Cardiac fibroblast (primary cell): Measurements from ENCODE around the gene KSR1.

Experiments
- DNase-seq, 2 donors: peaks; one replicate each; pipeline versions ENCODE4 v3.0.0 to v3.0.0-alpha.2; 2010; ENCODE audit warnings: low read depth in 2 of 2
- H3K4me3 ChIP-seq, 2 donors: replicated peaks in 1 of 2; 1 replicate in 1 of 2; 2 replicates in 1 of 2; pipeline ENCODE4 v1.5.1; 2011; ENCODE audit warnings: low read depth in 2 of 2, low read length in 2 of 2, mild to moderate bottlenecking in 2 of 2, moderate library complexity in 1 of 2
- TF ChIP-seq, protein P1 (sequence below): IDR thresholded peaks from one replicate; pipeline ENCODE4 v1.5.1; 2011; ENCODE audit warnings: low read depth, mild to moderate bottlenecking, low read length, inconsistent platforms

KSR1 gene

DNA sequence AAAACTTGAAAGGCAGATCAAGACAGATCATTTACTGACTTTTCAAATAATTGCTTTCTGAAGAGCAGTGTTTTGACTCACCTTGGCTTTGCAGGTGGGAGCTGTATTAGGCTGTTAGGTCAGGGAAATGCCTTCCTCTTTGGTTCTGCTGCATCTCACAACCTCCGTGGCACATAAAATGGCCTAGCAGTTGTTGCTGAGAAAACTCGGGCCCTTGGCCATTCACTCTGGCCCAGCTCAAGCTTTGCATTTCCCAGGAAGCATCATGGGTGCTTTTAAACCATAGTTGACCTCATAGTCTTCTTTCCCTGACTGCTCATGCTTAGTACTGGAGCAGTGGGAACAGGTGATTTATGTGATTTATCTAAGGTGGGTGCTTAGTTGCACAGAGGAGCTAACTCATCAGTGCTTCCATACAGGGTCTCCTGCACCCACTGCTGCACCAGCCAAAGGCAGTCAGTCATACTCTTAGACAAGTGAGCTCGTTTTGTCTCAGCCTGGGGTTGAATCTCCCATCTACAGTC is 83.6 kb downstream of the KSR1 start:
- H3K4me3 ChIP-seq: no peak overlapping the region
- DNase-seq: no peak
- TF ChIP-seq, protein P1, sequence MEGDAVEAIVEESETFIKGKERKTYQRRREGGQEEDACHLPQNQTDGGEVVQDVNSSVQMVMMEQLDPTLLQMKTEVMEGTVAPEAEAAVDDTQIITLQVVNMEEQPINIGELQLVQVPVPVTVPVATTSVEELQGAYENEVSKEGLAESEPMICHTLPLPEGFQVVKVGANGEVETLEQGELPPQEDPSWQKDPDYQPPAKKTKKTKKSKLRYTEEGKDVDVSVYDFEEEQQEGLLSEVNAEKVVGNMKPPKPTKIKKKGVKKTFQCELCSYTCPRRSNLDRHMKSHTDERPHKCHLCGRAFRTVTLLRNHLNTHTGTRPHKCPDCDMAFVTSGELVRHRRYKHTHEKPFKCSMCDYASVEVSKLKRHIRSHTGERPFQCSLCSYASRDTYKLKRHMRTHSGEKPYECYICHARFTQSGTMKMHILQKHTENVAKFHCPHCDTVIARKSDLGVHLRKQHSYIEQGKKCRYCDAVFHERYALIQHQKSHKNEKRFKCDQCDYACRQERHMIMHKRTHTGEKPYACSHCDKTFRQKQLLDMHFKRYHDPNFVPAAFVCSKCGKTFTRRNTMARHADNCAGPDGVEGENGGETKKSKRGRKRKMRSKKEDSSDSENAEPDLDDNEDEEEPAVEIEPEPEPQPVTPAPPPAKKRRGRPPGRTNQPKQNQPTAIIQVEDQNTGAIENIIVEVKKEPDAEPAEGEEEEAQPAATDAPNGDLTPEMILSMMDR: no peak

DNA sequence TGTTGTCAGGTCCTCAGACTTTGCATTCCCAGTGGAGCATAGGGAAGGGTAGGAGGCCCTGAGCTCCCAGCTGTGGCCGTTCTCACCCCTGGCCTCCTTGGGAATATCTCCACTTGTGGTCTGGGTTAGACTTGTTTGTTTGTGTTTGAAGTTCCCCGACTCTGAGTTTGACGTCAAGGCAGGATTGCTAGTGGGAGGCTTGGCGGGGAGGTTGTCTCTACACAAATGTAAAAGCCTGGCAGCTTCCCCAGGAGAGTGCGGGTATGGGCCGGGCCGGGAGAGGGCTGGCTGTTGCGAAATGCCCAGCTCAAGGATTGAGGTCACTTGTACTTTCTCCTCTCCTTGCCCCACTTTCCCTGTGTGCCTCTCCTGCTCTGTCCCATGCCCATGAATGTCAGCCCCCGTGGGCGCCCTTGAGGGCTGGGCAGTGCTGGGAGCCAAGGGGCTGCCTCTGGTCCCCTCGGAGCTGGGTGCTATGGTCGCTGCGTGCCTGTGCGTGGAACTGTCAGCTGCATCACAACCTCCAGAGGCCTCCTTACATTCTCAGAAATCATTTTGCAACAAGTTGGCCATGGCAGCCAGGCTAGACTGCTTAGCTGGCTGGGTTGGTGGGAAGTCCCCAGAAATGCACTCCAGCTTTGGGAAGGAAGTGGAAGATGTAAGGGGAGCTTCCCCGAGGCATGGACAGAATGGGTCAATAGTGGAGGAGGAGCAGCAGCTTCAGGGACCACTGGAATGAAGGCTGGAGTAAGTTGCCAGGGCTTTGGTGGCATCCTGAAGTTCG is 84.3 kb downstream of the KSR1 start:
- TF ChIP-seq, protein P1: no peak
- H3K4me3 ChIP-seq: peak overlapping the region in 1 of 2 donors; percentile 26
- peak; percentile 99 for DNase-seq

DNA sequence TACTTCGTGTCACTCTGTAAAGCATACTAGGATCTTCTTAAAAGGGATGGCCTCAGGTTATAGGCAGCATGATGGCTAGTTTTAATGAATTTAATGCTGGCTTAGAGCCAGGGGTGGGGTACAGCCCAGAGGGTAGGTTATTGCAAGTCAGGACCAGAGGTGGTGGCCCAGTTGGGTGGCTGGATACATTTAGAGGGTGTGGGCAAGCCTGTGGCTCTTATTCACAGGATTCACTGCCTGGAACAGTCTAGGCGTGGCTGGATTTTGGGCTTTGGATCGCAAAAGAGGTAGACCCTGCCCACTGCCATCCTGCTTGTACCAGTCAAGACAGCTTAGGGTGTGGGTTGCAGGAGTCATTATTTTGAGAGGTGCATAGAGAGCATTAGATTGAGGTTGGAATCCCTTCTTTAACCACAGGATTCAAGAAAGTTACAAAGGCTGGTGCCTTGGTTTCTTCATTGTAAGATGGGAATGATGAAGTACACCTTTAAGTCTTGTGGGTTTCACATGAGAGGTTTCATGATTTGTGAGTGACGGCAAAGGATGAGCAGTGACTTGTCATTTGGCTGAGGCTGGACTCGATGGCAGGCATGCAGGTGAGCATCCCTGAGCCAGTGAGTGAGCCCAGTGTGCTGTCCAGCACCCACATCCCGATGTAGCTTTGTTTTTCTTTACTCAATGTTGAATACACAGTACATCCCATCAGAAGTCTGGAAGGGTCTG is 85.2 kb downstream of the KSR1 start:
- no peak for DNase-seq
- TF ChIP-seq, protein P1: no peak
- H3K4me3 ChIP-seq: no peak overlapping the region

- no peak for DNase-seq
- TF ChIP-seq, protein P1: no peak
- H3K4me3 ChIP-seq: no peak overlapping the region
Measured at GRCh38 chr17:27542841-27543463, 86.7 kb downstream of the KSR1 start.

GRCh38 chr17:27543464-27543856 is 87.2 kb downstream of the KSR1 start:
- no peak for DNase-seq
- TF ChIP-seq, protein P1: no peak
- no peak overlapping the region for H3K4me3 ChIP-seq

DNA sequence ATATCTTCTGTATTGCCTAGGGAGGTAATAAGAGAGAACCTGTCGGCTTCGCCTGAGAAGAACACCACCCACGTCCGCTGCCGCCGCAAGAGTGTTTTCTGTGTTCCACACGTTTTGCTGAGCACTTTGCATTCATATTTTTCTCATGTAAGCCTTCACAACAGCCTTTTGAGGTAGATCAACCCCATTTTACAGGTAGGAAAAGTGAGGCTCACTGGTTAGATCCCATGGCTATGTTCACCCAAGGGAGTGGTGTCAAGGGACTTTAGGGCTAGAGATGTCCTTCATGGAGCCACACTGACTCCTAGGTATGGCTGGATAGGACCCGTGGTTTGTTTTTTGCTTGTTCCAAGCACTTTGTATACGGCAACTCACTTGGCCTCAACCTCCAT is 87.7 kb downstream of the KSR1 start:
- DNase-seq: no peak
- TF ChIP-seq, protein P1: no peak
- no peak overlapping the region for H3K4me3 ChIP-seq
